HEK293 (cell line): ENCODE measurements around the gene MDM4.

Experiments
- CTCF ChIA-PET: fragments of 350-600 bp; formaldehyde crosslinking; extraction: SDS; loops from one replicate; lab custom pipeline; 2021; ENCODE audit warnings: antibody characterized with exemption; lab: Yijun Ruan, JAX
- POLR2A ChIA-PET: fragments of 300-600 bp; formaldehyde crosslinking; extraction: SDS; loops from one replicate; lab custom pipeline; 2020; ENCODE audit warnings: antibody characterized with exemption, inconsistent platforms; lab: Yijun Ruan, JAX
- H3K27ac ChIP-seq: fragments of 200-500 bp; sonication (Bioruptor generic); 2 replicates; pipeline ENCODE4 v1.5.1; 2014; ENCODE audit warnings: low read depth, low read length, control low read depth, inconsistent platforms; ENCODE audit errors: extremely low read depth
- H3K36me3 ChIP-seq, 2 experiments: fragments of 200-500 bp in 1 of 2; sonication (Bioruptor generic) in 1 of 2; 1 replicate in 1 of 2; 2 replicates in 1 of 2; pipeline ENCODE4 v1.5.1; 2014 to 2017; ENCODE audit warnings: inconsistent platforms in 2 of 2, low read length in 2 of 2; ENCODE audit not compliant: control insufficient read depth in 2 of 2, insufficient read depth in 1 of 2
- H3K4me1 ChIP-seq: fragments of 200-500 bp; sonication (Bioruptor generic); 2 replicates; pipeline ENCODE4 v1.5.1; 2014; ENCODE audit warnings: mild to moderate bottlenecking, low read length, inconsistent platforms; ENCODE audit not compliant: control insufficient read depth, insufficient read depth
- H3K4me3 ChIP-seq: 2 replicates; pipeline ENCODE4 v1.5.1; 2011; ENCODE audit warnings: low read depth, mild to moderate bottlenecking, control low read depth, low read length, moderate library complexity
- H3K9me3 ChIP-seq: fragments of 200-500 bp; sonication (Bioruptor generic); 2 replicates; pipeline ENCODE4 v1.5.1; 2014; ENCODE audit warnings: low read depth, low read length, inconsistent platforms; ENCODE audit not compliant: control insufficient read depth, insufficient read depth
- KLF1 ChIP-seq: fragments of 450-650 bp; formaldehyde crosslinking; IDR thresholded peaks from 2 replicates; pipeline ENCODE4 v1.5.1; 2016; ENCODE audit warnings: missing biosample characterization, missing genetic modification characterization
- KLF7 ChIP-seq: fragments of 450-650 bp; formaldehyde crosslinking; IDR thresholded peaks from 2 replicates; pipeline ENCODE4 v1.5.1; 2016; ENCODE audit warnings: missing biosample characterization, missing genetic modification characterization, borderline replicate concordance
- SCRT1 ChIP-seq: fragments of 450-650 bp; formaldehyde crosslinking; IDR thresholded peaks from 2 replicates; pipeline ENCODE4 v1.5.1; 2016; ENCODE audit warnings: missing biosample characterization, missing genetic modification characterization, borderline replicate concordance
- ZFHX2 ChIP-seq: fragments of 450-650 bp; formaldehyde crosslinking; conservative IDR thresholded peaks from 2 replicates; pipeline ENCODE4 v1.5.1; 2016; ENCODE audit warnings: missing biosample characterization, missing genetic modification characterization
- ZNF112 ChIP-seq: fragments of 450-650 bp; formaldehyde crosslinking; IDR thresholded peaks from 2 replicates; pipeline ENCODE4 v1.5.0; 2017; ENCODE audit warnings: missing biosample characterization, missing genetic modification characterization
- ZNF121 ChIP-seq: fragments of 450-650 bp; formaldehyde crosslinking; IDR thresholded peaks from 2 replicates; pipeline ENCODE4 v1.5.1; 2016; ENCODE audit warnings: missing biosample characterization, missing genetic modification characterization
- ZNF184 ChIP-seq: fragments of 450-650 bp; IDR thresholded peaks from 2 replicates; pipeline ENCODE4 v1.5.1; 2018; ENCODE audit warnings: missing biosample characterization, mild to moderate bottlenecking, missing genetic modification characterization
- ZNF214 ChIP-seq: fragments of 450-650 bp; formaldehyde crosslinking; IDR thresholded peaks from 2 replicates; pipeline ENCODE4 v1.5.1; 2017; ENCODE audit warnings: missing biosample characterization, mild to moderate bottlenecking, missing genetic modification characterization, borderline replicate concordance
- ZNF239 ChIP-seq: fragments of 450-650 bp; formaldehyde crosslinking; IDR thresholded peaks from 2 replicates; pipeline ENCODE4 v1.5.1; 2016; ENCODE audit warnings: missing biosample characterization, missing genetic modification characterization
- ZNF266 ChIP-seq: fragments of 450-650 bp; formaldehyde crosslinking; IDR thresholded peaks from 2 replicates; pipeline ENCODE4 v1.5.1; 2016; ENCODE audit warnings: missing biosample characterization, missing genetic modification characterization, low read depth
- ZNF302 ChIP-seq: fragments of 450-650 bp; formaldehyde crosslinking; IDR thresholded peaks from 2 replicates; pipeline ENCODE4 v1.5.1; 2016; ENCODE audit warnings: missing biosample characterization, missing genetic modification characterization, low read depth
- ZNF366 ChIP-seq: fragments of 450-650 bp; formaldehyde crosslinking; conservative IDR thresholded peaks from 2 replicates; pipeline ENCODE4 v1.5.1; 2016; ENCODE audit warnings: missing biosample characterization, missing genetic modification characterization
- ZNF433 ChIP-seq: fragments of 450-650 bp; formaldehyde crosslinking; IDR thresholded peaks from 2 replicates; pipeline ENCODE4 v1.5.1; 2016; ENCODE audit warnings: missing biosample characterization, missing genetic modification characterization, low read depth
- ZNF510 ChIP-seq: fragments of 450-650 bp; formaldehyde crosslinking; IDR thresholded peaks from 2 replicates; pipeline ENCODE4 v1.5.1; 2018; ENCODE audit warnings: mild to moderate bottlenecking, missing genetic modification characterization, missing biosample characterization; ENCODE audit not compliant: insufficient replicate concordance
- ZNF544 ChIP-seq: fragments of 450-650 bp; formaldehyde crosslinking; IDR thresholded peaks from 2 replicates; pipeline ENCODE4 v1.5.0; 2017; ENCODE audit warnings: missing biosample characterization, missing genetic modification characterization
- ZNF555 ChIP-seq: fragments of 450-650 bp; formaldehyde crosslinking; conservative IDR thresholded peaks from 2 replicates; pipeline ENCODE4 v1.5.1; 2017; ENCODE audit warnings: missing biosample characterization, mild to moderate bottlenecking, missing genetic modification characterization, inconsistent platforms
- TF ChIP-seq, protein P1 (sequence below): fragments of 450-650 bp; formaldehyde crosslinking; IDR thresholded peaks from 2 replicates; pipeline ENCODE4 v1.5.1; 2016; ENCODE audit warnings: missing biosample characterization, missing genetic modification characterization
- TF ChIP-seq, protein P2 (sequence below): fragments of 450-650 bp; formaldehyde crosslinking; IDR thresholded peaks from 2 replicates; pipeline ENCODE4 v1.5.1; 2017; ENCODE audit warnings: missing biosample characterization, missing genetic modification characterization
- TF ChIP-seq, protein P3 (sequence below): fragments of 450-650 bp; formaldehyde crosslinking; IDR thresholded peaks from 2 replicates; pipeline ENCODE4 v1.5.1; 2017; ENCODE audit warnings: missing biosample characterization, missing genetic modification characterization
- TF ChIP-seq, protein P4 (sequence below): IDR thresholded peaks from 2 replicates; pipeline ENCODE4 v1.6.1; 2011; ENCODE audit warnings: mild to moderate bottlenecking, low read depth, low read length, borderline replicate concordance
- TF ChIP-seq, protein P5 (sequence below): fragments of 450-650 bp; formaldehyde crosslinking; IDR thresholded peaks from 2 replicates; pipeline ENCODE4 v1.5.1; 2016; ENCODE audit warnings: missing biosample characterization, missing genetic modification characterization, borderline replicate concordance

The MDM4 gene

DNA sequence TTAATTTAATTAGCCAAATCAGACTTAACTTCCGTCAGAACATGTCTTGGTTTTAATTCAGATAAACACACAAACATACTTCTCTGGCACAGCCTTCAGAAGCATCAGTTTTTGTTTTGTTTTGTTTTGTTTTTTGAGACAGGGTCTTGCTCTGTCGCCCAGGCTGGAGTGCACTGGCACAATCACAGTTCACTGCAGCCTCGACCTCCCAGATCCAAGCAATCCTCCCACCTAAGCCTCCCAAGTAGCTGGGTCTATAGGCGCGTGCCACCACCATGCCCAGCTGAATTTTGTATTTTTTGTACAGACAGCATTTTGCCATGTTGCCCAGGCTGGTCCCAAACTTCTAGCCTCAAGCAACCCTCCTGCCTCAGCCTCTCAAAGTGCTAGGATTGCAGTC lies 34.7 kb downstream of the MDM4 start:
- Histone ChIP-seq H3K27ac (no peak overlapping the region), H3K36me3 (peaks cover 44 to 79% of the 10 kb centered on the region in 2 experiments), H3K9me3 (no peaks in the 10 kb centered on the region), H3K4me3 (no peak overlapping the region), H3K4me1 (no peaks in the 10 kb centered on the region)
- peak; percentile 59; the same call in 1 of the 2 replicates for TF ChIP-seq ZNF121
- TF ChIP-seq, protein P1, sequence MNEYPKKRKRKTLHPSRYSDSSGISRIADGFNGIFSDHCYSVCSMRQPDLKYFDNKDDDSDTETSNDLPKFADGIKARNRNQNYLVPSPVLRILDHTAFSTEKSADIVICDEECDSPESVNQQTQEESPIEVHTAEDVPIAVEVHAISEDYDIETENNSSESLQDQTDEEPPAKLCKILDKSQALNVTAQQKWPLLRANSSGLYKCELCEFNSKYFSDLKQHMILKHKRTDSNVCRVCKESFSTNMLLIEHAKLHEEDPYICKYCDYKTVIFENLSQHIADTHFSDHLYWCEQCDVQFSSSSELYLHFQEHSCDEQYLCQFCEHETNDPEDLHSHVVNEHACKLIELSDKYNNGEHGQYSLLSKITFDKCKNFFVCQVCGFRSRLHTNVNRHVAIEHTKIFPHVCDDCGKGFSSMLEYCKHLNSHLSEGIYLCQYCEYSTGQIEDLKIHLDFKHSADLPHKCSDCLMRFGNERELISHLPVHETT (tag by site-specific recombination) = no peak
- CTCF ChIA-PET = interaction anchor here (0.7 to 1.0 kb wide), 4 partner anchors 104 to 1950 kb away, joined by 3 to 5 read pairs (median 4); no protein-coding TSS in a partner anchor
- POLR2A ChIA-PET = interaction anchor here (0.6 kb wide), 1 partner anchor 43 kb away, joined by 3 read pairs; no protein-coding TSS in a partner anchor

DNA sequence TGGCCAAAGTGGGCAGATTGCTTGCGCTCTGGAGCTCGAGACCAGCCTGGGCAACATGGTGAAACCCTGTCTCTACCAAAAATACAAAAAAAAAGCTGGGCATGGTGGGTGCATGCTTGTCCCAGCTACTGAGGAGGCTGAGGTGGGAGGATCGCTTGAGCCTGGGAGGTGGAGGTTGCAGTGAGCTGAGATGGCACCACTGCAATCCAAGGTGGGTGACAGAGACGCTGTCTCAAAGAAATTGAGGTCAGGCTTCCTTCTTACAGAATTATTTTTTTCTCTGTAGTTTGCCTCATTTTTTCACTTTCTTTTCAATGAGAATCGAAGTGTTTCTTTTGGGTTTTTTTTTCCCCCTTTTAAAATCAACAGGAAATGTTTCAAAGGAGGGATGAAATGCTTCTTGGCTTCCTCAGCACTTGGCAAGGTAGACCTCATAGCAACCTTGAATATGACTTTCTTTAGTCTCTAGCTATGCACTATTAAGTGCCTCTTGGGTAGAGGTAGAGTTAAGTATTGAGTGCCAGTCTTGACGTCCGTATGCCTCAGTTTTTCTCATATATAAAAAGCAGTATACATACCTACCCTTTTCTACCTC lies 40.3 kb downstream of the MDM4 start:
- TF ChIP-seq, protein P2, sequence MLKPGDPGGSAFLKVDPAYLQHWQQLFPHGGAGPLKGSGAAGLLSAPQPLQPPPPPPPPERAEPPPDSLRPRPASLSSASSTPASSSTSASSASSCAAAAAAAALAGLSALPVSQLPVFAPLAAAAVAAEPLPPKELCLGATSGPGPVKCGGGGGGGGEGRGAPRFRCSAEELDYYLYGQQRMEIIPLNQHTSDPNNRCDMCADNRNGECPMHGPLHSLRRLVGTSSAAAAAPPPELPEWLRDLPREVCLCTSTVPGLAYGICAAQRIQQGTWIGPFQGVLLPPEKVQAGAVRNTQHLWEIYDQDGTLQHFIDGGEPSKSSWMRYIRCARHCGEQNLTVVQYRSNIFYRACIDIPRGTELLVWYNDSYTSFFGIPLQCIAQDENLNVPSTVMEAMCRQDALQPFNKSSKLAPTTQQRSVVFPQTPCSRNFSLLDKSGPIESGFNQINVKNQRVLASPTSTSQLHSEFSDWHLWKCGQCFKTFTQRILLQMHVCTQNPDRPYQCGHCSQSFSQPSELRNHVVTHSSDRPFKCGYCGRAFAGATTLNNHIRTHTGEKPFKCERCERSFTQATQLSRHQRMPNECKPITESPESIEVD (tag by site-specific recombination) = no peak
- TF ChIP-seq KLF7 (tag by site-specific recombination) = no peak
- TF ChIP-seq KLF1 = no peak
- no peak for TF ChIP-seq ZNF544 (tag by site-specific recombination)
- no peak for TF ChIP-seq ZNF433 (tag by site-specific recombination)
- TF ChIP-seq ZNF366 (tag by site-specific recombination) = no peak
- no peak for TF ChIP-seq ZNF555 (tag by site-specific recombination)
- H3K9me3 ChIP-seq = no peaks in the 10 kb centered on the region
- ChIA-PET CTCF (interaction anchor here (0.5 to 19.5 kb wide), 3 partner anchors 9 to 249 kb away, joined by 3 to 401 read pairs (median 5); partner anchors contain the start of gene MDM4), POLR2A (interaction anchor here (1.0 kb wide), 1 partner anchor 178 kb away, joined by 3 read pairs; no protein-coding TSS in a partner anchor)
- H3K4me3 ChIP-seq = no peak overlapping the region
- no peaks in the 10 kb centered on the region for H3K4me1 ChIP-seq
- H3K36me3 ChIP-seq = peaks cover 6 to 35% of the 10 kb centered on the region in 2 experiments; a peak in 2 of 3 replicates
- H3K27ac ChIP-seq = no peak overlapping the region

DNA sequence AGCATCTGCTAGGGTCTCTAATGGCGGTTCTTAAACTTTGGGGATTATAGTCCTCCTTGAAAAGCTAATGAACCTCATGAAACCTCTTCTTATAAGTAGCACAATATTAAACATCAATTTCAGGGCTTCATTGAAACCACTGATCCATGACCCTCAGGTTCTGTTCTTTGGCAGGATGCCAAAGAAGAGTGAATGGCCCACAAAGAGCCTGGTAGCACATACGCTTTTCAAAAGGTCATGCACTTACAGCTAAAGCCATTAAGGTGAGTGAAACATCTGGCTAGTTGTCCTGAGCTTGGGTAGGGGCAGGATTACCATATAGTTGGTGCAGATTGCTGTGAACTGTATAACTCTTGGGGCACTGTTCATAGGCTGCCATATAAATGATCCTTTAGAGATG lies 42.3 kb downstream of the MDM4 start:
- Histone ChIP-seq H3K9me3 (no peaks in the 10 kb centered on the region), H3K36me3 (peaks cover 6 to 25% of the 10 kb centered on the region in 2 experiments; a peak in 2 of 3 replicates), H3K27ac (no peak overlapping the region), H3K4me1 (no peaks in the 10 kb centered on the region), H3K4me3 (no peak overlapping the region)
- ChIA-PET CTCF (interaction anchor here (0.7 to 19.5 kb wide), 5 partner anchors 16 to 247 kb away, joined by 4 to 401 read pairs (median 8); no protein-coding TSS in a partner anchor), POLR2A (interaction anchor here (1.2 kb wide), 1 partner anchor 42 kb away, joined by 3 read pairs; the partner anchor contains the start of gene MDM4)
- TF ChIP-seq ZNF184 = no peak
- TF ChIP-seq, protein P3, sequence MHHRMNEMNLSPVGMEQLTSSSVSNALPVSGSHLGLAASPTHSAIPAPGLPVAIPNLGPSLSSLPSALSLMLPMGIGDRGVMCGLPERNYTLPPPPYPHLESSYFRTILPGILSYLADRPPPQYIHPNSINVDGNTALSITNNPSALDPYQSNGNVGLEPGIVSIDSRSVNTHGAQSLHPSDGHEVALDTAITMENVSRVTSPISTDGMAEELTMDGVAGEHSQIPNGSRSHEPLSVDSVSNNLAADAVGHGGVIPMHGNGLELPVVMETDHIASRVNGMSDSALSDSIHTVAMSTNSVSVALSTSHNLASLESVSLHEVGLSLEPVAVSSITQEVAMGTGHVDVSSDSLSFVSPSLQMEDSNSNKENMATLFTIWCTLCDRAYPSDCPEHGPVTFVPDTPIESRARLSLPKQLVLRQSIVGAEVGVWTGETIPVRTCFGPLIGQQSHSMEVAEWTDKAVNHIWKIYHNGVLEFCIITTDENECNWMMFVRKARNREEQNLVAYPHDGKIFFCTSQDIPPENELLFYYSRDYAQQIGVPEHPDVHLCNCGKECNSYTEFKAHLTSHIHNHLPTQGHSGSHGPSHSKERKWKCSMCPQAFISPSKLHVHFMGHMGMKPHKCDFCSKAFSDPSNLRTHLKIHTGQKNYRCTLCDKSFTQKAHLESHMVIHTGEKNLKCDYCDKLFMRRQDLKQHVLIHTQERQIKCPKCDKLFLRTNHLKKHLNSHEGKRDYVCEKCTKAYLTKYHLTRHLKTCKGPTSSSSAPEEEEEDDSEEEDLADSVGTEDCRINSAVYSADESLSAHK = no peak
- peak; percentile 78 for TF ChIP-seq ZNF510
- no peak for TF ChIP-seq KLF7 (tag by site-specific recombination)
- TF ChIP-seq ZNF302 (tag by site-specific recombination) = no peak
- no peak for TF ChIP-seq ZNF112 (tag by site-specific recombination)
- no peak for TF ChIP-seq SCRT1 (tag by site-specific recombination)
- TF ChIP-seq, protein P4, sequence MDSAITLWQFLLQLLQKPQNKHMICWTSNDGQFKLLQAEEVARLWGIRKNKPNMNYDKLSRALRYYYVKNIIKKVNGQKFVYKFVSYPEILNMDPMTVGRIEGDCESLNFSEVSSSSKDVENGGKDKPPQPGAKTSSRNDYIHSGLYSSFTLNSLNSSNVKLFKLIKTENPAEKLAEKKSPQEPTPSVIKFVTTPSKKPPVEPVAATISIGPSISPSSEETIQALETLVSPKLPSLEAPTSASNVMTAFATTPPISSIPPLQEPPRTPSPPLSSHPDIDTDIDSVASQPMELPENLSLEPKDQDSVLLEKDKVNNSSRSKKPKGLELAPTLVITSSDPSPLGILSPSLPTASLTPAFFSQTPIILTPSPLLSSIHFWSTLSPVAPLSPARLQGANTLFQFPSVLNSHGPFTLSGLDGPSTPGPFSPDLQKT = no peak
- TF ChIP-seq, protein P5, sequence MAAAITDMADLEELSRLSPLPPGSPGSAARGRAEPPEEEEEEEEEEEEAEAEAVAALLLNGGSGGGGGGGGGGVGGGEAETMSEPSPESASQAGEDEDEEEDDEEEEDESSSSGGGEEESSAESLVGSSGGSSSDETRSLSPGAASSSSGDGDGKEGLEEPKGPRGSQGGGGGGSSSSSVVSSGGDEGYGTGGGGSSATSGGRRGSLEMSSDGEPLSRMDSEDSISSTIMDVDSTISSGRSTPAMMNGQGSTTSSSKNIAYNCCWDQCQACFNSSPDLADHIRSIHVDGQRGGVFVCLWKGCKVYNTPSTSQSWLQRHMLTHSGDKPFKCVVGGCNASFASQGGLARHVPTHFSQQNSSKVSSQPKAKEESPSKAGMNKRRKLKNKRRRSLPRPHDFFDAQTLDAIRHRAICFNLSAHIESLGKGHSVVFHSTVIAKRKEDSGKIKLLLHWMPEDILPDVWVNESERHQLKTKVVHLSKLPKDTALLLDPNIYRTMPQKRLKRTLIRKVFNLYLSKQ (tag by site-specific recombination) = no peak
- TF ChIP-seq ZNF239 (tag by site-specific recombination) = no peak
- TF ChIP-seq ZNF214 (tag by site-specific recombination) = peak; percentile 22; the same call in 1 of the 2 replicates
- TF ChIP-seq ZNF266 = no peak
- TF ChIP-seq ZFHX2 (tag by site-specific recombination) = no peak
